Measurements from ENCODE around the gene ROBO4. TPM values are rescaled to one million over a fixed set of nuclear protein-coding genes. Genes with fewer than 3 reads are reported as not detected.

The ROBO4 gene
- total RNA-seq, 1 experiment from 2014 or later = 0.69 TPM

DNA sequence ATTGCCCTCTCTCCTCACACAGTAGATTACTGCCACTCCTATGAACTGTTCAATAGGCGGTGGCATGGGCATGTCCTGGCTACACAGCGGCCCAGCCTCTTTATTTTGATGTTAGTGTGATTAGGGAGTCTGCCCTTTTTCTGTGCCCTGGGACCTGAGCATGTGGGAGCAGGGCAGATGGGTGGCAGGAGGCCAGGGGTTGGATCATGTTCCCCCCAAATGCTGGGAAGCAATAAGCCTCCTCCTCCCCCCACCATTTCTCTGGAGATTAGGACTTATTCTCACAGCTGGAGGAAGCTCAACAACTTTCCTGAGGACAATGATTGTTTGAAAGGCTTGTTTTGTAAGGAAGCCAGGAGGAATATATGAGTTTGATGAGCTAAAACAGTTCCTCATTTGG, 22.2 kb upstream of the ROBO4 start:
- DNase-seq (ENCODE audit: low read depth) = no peak

GRCh38 chr11:124918950-124919349, 21.3 kb upstream of the ROBO4 start, which contains the start of gene HEPN1:
Gene HEPN1, plus strand, starts transcription at chr11:124919250.
- DNase-seq (ENCODE audit: low read depth) = no peak

- DNase-seq (ENCODE audit: low read depth) = no peak
Observed at GRCh38 chr11:124917115-124917637, 19.5 kb upstream of the ROBO4 start.

DNA sequence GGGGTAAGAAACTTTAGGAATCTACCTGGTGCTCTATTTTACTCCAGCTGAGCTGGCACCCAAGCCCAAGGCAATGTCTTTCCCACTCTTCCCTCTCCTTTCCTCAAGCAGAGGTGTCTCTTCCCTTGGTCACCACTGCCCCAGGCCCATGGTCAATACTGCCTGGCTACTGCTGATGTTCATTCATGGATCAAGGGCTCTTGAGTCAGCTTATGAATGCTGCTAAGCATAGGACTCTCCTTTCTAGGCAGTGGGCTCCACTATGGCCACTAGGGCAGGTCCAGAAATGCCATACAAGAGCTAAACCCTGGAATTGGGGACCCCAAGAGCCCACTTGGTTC, 18.7 kb upstream of the ROBO4 start:
- no peak for DNase-seq (ENCODE audit: low read depth)

DNA sequence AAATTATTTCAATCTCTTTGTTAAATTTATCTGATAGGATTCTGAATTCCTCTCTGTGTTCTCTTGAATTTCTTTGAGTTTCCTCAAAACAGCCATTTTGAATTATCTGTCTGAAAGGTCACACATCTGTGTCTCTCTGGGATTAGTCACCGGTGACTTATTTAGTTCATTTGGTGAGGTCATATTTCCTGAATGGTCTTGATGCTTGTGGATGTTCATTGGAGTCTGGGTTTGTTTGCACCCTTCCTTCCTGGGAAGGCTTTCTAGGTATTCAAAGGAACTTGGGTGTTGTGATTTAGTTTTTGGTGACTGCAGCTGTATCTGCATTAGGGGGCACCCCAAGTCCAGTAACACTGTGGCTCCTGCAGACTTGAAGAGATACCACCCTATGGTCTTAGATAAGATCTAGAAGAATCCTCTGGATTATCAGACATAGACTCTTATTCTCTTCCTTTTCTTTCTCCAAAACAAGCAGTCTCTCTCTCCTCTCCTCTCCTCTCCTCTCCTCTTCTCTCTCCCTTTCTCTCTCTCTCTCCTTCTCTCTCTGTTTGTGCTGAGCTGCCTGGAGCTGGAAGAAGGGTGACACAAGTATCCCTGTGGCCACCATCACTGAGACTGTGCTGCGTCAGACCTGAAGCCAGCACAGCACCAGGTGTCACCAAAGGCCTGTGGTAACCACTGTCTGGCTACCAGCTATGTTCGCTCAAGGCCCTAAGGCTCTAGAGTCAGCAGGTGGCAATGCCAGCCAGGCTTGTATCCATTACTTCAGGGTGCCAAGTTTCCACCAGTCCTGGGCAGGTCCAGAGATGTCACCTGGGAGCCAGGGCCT, 18.1 kb upstream of the ROBO4 start:
- DNase-seq (ENCODE audit: low read depth) = peak; percentile 27

DNA sequence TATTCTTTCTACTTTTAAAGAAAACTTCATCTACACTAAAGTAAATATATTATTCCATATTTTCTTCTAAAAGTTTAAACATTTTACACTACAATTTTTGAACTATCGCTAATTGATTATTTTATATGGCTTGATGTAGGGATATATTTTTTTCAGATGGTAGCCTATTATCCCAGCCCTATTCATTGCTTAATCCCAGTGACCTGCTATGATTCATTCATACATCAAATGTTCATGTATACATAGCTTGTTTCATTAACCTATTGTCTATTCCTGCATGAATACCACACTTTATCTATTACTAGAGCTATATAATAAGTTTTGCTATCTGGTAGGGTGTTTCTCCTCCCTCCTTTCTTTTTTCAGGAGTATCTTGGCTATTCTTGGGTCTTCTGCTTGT, 5.0 kb upstream of the ROBO4 start:
- DNase-seq (ENCODE audit: low read depth) = no peak

DNA sequence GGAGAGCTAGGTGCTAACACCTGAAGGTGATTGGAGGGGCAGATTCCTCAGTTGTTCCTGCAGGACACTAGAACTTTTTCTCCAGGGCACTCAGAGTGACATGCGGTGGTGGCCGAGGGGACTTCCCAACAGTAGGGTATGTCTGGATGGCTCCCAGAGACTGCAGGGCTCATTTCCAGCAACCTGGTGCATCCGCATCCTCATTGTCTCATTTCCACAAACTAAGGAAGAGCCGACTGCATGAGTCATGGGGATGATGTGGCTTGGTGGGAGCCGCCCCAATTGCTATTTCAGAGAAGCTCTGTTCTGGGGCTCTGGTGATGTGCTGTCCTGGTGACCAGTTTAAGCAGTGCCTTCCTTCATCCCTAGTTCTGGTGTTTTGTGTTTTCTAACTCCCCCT, 2.8 kb upstream of the ROBO4 start:
- peak; percentile 92 for DNase-seq (ENCODE audit: low read depth)

- peak; percentile 56 for DNase-seq (ENCODE audit: low read depth)
Observed at GRCh38 chr11:124899383-124900145, 1.9 kb upstream of the ROBO4 start.

- DNase-seq (ENCODE audit: low read depth) = peak; percentile 72
Observed at GRCh38 chr11:124898711-124899110, 1.0 kb upstream of the ROBO4 start.

DNA sequence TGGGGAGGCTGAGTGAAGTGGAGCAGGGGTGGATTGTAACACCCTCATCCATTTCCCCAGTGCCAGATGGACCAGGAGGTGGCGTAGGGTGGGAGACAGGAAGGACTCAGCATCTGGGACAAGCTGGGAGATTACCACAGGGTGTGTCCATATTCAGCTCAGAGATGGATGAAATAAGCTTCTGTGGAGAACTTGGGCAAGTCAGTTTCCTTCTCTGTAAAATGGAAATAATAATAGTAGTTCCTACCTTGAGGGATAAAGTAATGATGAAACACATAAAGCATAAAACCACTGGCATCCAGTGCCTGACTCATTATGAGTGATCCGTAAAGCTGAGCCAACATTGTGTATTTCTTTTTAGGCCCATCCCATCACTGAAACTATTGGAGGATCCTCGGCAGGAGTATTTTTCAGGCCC, 607 bp upstream of the ROBO4 start:
- DNase-seq (ENCODE audit: low read depth) = peak; percentile 86

DNA sequence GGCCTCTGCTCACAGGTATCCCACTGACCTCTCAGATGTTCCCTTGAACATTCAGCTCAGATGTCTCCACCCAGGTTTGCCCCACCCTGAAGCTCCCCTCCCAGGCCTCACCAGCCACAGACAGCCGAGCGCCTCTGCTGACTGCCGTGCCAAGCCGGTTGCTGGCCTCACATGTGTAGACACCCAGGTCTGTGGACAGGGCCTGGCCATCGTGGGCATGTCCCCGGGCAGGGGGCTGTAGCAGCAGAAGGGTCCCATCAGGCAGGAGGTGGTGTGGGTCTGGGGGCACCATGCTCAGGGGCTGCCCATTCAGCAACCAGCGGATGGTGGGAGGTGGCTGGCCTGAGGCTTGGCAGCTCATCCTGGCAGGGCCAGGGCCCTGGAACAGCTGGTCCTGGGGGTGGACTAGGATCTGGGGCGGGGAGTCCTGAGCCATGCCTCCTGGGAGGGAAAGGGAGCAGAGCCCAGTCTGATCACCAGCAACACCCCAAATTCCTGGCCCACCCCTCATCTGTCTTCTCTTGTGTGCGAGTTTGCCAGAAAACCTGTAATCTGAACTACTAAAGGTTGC, 759 bp downstream of the ROBO4 start:
- no peak for DNase-seq (ENCODE audit: low read depth)

DNA sequence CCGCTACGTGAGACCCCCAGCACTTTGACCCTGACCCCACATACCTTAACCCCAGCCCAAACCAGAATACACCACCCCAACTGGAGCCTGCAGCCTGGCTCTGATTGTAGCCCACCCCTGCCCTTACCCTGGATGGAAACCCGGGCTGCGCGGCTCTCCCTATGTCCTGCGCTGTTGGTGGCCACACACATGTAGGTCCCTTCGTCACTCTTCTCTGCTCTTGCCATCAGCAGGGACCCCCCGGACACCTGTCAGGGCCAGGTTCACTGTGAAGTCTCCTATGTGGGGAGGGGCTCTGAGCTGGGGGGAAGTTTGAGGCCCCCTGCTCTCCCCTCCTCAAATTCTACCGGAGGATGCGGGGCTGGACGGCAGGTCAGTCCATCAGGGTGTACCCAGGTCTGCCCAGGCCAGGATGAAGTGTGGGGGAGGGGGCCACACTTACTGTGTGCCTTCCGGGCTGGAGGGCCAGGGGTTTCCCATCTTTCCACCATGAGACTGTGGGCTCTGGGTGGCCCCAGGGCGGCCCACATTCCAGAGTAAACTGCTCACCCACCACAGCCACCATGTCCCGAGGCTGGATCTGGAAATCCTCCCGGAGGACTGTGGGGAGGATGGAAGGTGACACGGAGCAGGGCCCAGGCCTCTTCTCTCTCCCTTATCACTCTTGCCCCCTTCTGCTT, 1.5 kb downstream of the ROBO4 start:
- peak; percentile 66 for DNase-seq (ENCODE audit: low read depth)

DNA sequence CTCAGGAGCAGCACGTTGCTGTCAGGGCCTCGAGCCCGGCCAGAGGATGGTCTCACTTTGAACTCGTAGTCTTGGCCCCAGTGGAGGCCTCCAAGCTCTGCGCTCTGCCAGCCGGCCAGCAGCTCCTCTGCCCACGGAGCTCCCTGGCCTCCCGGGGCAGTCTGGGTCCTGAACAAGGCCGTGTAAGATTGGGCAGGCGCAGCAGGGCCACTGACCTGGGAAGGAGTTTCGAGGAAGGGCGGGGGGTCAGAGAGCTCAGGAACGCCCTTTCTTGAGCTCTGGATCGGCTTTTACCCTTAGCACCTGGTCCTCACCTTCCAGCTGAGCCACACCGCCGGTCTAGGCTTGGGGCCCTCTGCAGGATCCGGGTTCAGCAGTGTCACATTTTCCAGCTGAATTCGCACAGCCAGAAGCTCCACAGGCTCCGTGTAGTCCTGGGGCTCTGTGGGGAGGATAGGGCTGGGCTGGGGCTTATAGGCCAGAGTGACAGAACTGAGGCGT, 2.1 kb downstream of the ROBO4 start:
- no peak for DNase-seq (ENCODE audit: low read depth)

- no peak for DNase-seq (ENCODE audit: low read depth)
Observed at GRCh38 chr11:124894606-124895430, 2.8 kb downstream of the ROBO4 start.

DNA sequence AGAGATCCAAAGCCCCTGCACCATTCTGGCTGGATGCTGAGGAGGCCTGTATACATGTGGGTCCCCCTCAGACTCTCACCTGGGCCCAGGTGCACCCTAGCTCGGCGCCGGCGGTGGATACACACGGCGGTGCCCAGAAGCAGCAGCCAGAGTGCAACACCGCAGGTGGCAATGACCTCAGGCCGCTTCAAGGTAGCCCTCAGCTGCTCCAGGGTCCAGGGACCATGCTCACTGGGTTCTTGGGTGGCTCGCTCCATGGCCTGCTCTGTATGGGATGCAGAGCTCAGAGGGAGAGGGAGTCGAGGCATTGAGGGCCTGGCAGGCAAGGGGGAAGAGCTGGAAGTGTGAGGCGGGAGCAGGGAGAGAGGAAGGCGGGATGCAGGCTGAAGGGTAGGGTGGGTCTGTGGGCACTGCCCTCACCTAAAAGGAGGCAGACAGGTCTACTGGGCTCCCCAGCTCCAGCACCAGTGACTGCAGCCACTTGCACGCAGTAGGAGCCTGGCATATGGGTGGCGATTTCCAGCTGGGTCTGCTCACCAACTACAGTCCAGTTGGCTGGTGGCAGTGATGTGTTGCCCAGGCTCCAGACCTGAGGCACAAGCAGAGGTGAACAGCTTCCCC, 3.8 kb downstream of the ROBO4 start:
- no peak for DNase-seq (ENCODE audit: low read depth)

DNA sequence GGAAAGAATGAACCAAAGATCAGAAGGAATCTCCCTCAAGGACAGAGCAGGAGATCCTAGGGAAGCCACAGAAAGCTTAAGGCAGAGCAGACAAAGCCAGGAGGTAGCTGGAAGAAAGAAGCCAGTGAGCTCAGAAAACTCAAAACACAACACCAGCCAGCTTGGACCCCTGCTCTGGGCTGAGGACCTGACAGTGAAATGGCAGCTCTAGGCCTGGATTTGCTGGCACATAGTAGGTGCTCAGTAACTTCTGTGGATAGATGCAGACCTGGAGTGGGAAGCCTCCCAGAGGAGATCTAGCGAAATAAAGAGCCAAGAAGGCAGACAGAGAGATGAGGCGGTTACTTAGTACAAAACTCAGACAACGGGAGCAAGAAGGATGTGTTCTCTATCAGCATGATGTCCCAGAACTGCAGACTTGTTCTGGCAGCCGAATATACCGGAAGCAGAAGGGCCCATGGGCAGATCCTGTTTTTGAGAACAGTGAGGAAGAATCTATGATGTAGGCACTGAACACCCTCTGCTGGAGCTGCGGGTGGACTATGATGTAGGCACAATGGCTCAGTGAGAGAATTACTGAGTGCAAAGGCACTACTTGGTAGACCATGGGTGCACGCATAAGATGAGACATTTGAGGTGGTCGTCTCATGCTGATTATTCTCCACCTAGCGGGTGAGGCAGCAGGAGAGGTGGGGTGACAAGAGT, 4.8 kb downstream of the ROBO4 start:
- DNase-seq (ENCODE audit: low read depth) = no peak

- DNase-seq (ENCODE audit: low read depth) = no peak
Observed at GRCh38 chr11:124892146-124892545, 5.5 kb downstream of the ROBO4 start.

DNA sequence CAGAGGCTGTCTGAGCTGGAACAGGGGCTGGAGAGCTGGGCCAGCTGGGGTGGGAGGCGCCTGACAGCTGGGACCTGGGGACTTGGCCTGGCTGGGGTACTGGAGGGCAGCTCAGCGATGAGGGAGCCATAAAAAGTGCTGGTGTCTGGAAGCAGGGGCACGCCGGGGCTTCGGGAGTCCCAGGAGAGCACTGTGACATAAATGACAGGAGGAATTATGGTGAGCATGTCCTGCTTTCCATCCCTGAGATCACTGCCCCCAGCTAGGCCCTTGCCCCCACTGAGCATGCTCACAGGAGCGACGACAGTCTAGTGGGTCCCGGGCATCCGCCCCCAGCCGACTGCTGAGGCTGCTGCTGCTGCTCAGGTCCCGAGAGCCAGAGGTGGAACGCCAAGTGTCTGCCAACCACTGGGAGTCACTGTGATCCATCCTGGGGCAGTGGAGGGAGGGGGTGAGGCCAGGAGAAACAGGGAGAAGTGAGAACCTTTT, 6.2 kb downstream of the ROBO4 start:
- DNase-seq (ENCODE audit: low read depth) = no peak

GRCh38 chr11:124890683-124891372, 6.8 kb downstream of the ROBO4 start:
- DNase-seq (ENCODE audit: low read depth) = no peak

Data from Daoy (cell line).